HG02981 (cell line): Measurements from ENCODE around the gene KCNH1.
"Not testable (repeated sequence)": the region's sequence is repeated elsewhere in the genome, so short reads cannot be mapped to it uniquely, and the experiment has no call there.

ENCODE experiments used
- ATAC-seq: cut with Tn5 transposase; IDR thresholded peaks from one replicate; pipeline ENCODE4 v1.9.1; 2021; ENCODE audit warnings: mild to moderate bottlenecking, moderate library complexity; ENCODE audit not compliant: unreplicated experiment

KCNH1 gene

GRCh38 chr1:211099393-211099792 is 34.6 kb downstream of the KCNH1 start:
- no peak for ATAC-seq

GRCh38 chr1:211095381-211095780 is 38.6 kb downstream of the KCNH1 start:
- no peak for ATAC-seq

GRCh38 chr1:211092955-211093354 is 41.0 kb downstream of the KCNH1 start:
- ATAC-seq, result no peak

- ATAC-seq, result no peak
These were observed 42.1 kb downstream of the KCNH1 start for GRCh38 chr1:211091867-211092266.

- ATAC-seq, result no peak
These were observed 44.4 kb downstream of the KCNH1 start for GRCh38 chr1:211089536-211089935.

GRCh38 chr1:211088156-211088555 is 45.8 kb downstream of the KCNH1 start:
- ATAC-seq, result no peak

- ATAC-seq, result no peak
These were observed 51.1 kb downstream of the KCNH1 start for GRCh38 chr1:211082824-211083223.

- not testable (repeated sequence) for ATAC-seq
These were observed 52.5 kb downstream of the KCNH1 start for GRCh38 chr1:211081447-211081846.

GRCh38 chr1:211068976-211069375 is 65.0 kb downstream of the KCNH1 start:
- no peak for ATAC-seq

- no peak for ATAC-seq
These were observed 67.1 kb downstream of the KCNH1 start for GRCh38 chr1:211066781-211067384.

GRCh38 chr1:211041838-211042237 is 92.1 kb downstream of the KCNH1 start:
- not testable (repeated sequence) for ATAC-seq

- ATAC-seq, result no peak
These were observed 96.9 kb downstream of the KCNH1 start for GRCh38 chr1:211037095-211037494.

GRCh38 chr1:211036381-211037060 is 97.4 kb downstream of the KCNH1 start:
- ATAC-seq, result no peak

GRCh38 chr1:211035821-211036380 is 98.0 kb downstream of the KCNH1 start:
- no peak for ATAC-seq

GRCh38 chr1:211033921-211034525 is 99.9 kb downstream of the KCNH1 start:
- no peak for ATAC-seq

GRCh38 chr1:211024901-211025300 is 109.0 kb downstream of the KCNH1 start:
- no peak for ATAC-seq

- no peak for ATAC-seq
These were observed 114.7 kb downstream of the KCNH1 start for GRCh38 chr1:211019266-211019665.

- no peak for ATAC-seq
These were observed 115.3 kb downstream of the KCNH1 start for GRCh38 chr1:211018690-211019089.

- ATAC-seq, result no peak
These were observed 116.8 kb downstream of the KCNH1 start for GRCh38 chr1:211017075-211017718.

GRCh38 chr1:211014275-211014674 is 119.7 kb downstream of the KCNH1 start:
- ATAC-seq, result no peak
